ENCODE data around the gene ZMYND12.

The ZMYND12 gene

GRCh38 chr1:42423681-42424080, 32.1 kb downstream of the ZMYND12 start:
- no peak for TF ChIP-seq CTCF (conservative IDR thresholded peaks at IDR 0.05)
- no peak overlapping the region for H3K27ac ChIP-seq

GRCh38 chr1:42422737-42423136, 33.1 kb downstream of the ZMYND12 start:
- TF ChIP-seq CTCF (conservative IDR thresholded peaks at IDR 0.05): no peak

GRCh38 chr1:42420911-42421585, 34.8 kb downstream of the ZMYND12 start:
- no peak for TF ChIP-seq CTCF (conservative IDR thresholded peaks at IDR 0.05)
- peak overlapping the region; percentile 54 for H3K27ac ChIP-seq

More at GRCh38 chr1:42422737-42423136, 33.1 kb downstream of the ZMYND12 start:
- H3K27ac ChIP-seq: no peak overlapping the region

- TF ChIP-seq CTCF (conservative IDR thresholded peaks at IDR 0.05): no peak
- H3K27ac ChIP-seq: peak overlapping the region; percentile 54; the same call in 1 of the 2 replicates
Observed at GRCh38 chr1:42420121-42420520, 35.7 kb downstream of the ZMYND12 start.

GRCh38 chr1:42419126-42419821, 36.5 kb downstream of the ZMYND12 start:
- H3K27ac ChIP-seq: no peak overlapping the region
- TF ChIP-seq CTCF (conservative IDR thresholded peaks at IDR 0.05): no peak

GRCh38 chr1:42418516-42418915, 37.3 kb downstream of the ZMYND12 start:
- TF ChIP-seq CTCF (conservative IDR thresholded peaks at IDR 0.05): no peak
- H3K27ac ChIP-seq: no peak overlapping the region

GRCh38 chr1:42417166-42417565, 38.7 kb downstream of the ZMYND12 start:
- H3K27ac ChIP-seq: no peak overlapping the region
- TF ChIP-seq CTCF (conservative IDR thresholded peaks at IDR 0.05): no peak

All from VCaP (cell line).